ENCODE results near the gene OSBPL6. TPM values are rescaled to one million over a fixed set of nuclear protein-coding genes. Genes with fewer than 3 reads are reported as not detected.

The OSBPL6 gene
- total and polyA plus RNA-seq, 2 donors (not counting 1 experiment from before 2014, with no cell fraction given) = 0.06 TPM; not detected in 1

GRCh38 chr2:178327516-178327915 is 133.2 kb downstream of the OSBPL6 start:
- WGBS (ENCODE audit: insufficient coverage) = 100% methylated on average over 3 of the region's 4 CpGs
- Histone ChIP-seq H3K36me3 (replicated peaks in 1 of 2; ENCODE audit: control extremely low read depth in 1 of 2, control insufficient read depth in 1 of 2, extremely low read depth in 1 of 2, insufficient read depth in 2 of 2, low read length in 1 of 2) (no peaks in the 10 kb centered on the region), H3K4me3 (ENCODE audit: control extremely low read depth in 1 of 5, extremely low read depth in 1 of 5, insufficient read depth in 1 of 5, low read depth in 2 of 5, low read length in 4 of 5) (no peak overlapping the region), H3K9ac (ENCODE audit: low read length) (no peak overlapping the region), H3K79me2 (ENCODE audit: control insufficient read depth, insufficient read depth, low read length) (no peaks in the 10 kb centered on the region), H3K4me2 (replicated peaks; ENCODE audit: low read depth, low read length, poor library complexity, severe bottlenecking) (no peak overlapping the region), H4K20me1 (ENCODE audit: control insufficient read depth, insufficient read depth, low read length, poor library complexity, severe bottlenecking) (no peaks in the 10 kb centered on the region), H3K9me3 (ENCODE audit: control extremely low read depth in 1 of 3, control insufficient read depth in 2 of 3, insufficient read depth in 1 of 3, low read length in 2 of 3) (no peaks in the 10 kb centered on the region), H2AFZ (ENCODE audit: insufficient read depth, low read depth, low read length, poor library complexity, severe bottlenecking) (no peak overlapping the region), H3K4me1 (ENCODE audit: control insufficient read depth in 2 of 2, insufficient read depth in 2 of 2, low read length in 2 of 2) (no peaks in the 10 kb centered on the region), H3K27me3 (replicated peaks in 1 of 4; ENCODE audit: control extremely low read depth in 1 of 4, control insufficient read depth in 3 of 4, insufficient read depth in 4 of 4, low read length in 3 of 4) (peaks cover 0 to 4% (median 2%) of the 10 kb centered on the region in 4 experiments), H3K27ac (ENCODE audit: low read length in 2 of 2) (no peak overlapping the region)
- ATAC-seq (ENCODE audit: low read depth) (no peak), DNase-seq (no peak)
- H3K4me3 Mint-ChIP-seq = no peak overlapping the region
- H3K4me1 Mint-ChIP-seq = no peaks in the 10 kb centered on the region
- peaks cover 12% of the 10 kb centered on the region for H3K27me3 Mint-ChIP-seq
- ChIA-PET POLR2A (no interaction called here), CTCF (no interaction called here)
- no peak overlapping the region for H3K27ac Mint-ChIP-seq
- TF ChIP-seq CTCF (IDR thresholded peaks at IDR 0.05) (no peak), EZH2 (IDR thresholded peaks at IDR 0.05; ENCODE audit: borderline replicate concordance, insufficient read depth, low read depth, low read length, poor library complexity, severe bottlenecking) (no peak)
- no peaks in the 10 kb centered on the region for H3K9me3 Mint-ChIP-seq (ENCODE audit: insufficient read depth)
- intact Hi-C loops (cut with micrococcal nuclease) = no loop called here

GRCh38 chr2:178328037-178328436 is 133.7 kb downstream of the OSBPL6 start:
- Histone ChIP-seq H3K79me2 (ENCODE audit: control insufficient read depth, insufficient read depth, low read length) (no peaks in the 10 kb centered on the region), H2AFZ (ENCODE audit: insufficient read depth, low read depth, low read length, poor library complexity, severe bottlenecking) (no peak overlapping the region), H3K36me3 (replicated peaks in 1 of 2; ENCODE audit: control extremely low read depth in 1 of 2, control insufficient read depth in 1 of 2, extremely low read depth in 1 of 2, insufficient read depth in 2 of 2, low read length in 1 of 2) (no peaks in the 10 kb centered on the region), H3K27ac (ENCODE audit: low read length in 2 of 2) (no peak overlapping the region), H3K4me1 (ENCODE audit: control insufficient read depth in 2 of 2, insufficient read depth in 2 of 2, low read length in 2 of 2) (no peaks in the 10 kb centered on the region), H3K4me3 (ENCODE audit: control extremely low read depth in 1 of 5, extremely low read depth in 1 of 5, insufficient read depth in 1 of 5, low read depth in 2 of 5, low read length in 4 of 5) (no peak overlapping the region), H3K4me2 (replicated peaks; ENCODE audit: low read depth, low read length, poor library complexity, severe bottlenecking) (no peak overlapping the region), H3K9ac (ENCODE audit: low read length) (no peak overlapping the region), H3K9me3 (ENCODE audit: control extremely low read depth in 1 of 3, control insufficient read depth in 2 of 3, insufficient read depth in 1 of 3, low read length in 2 of 3) (no peaks in the 10 kb centered on the region), H4K20me1 (ENCODE audit: control insufficient read depth, insufficient read depth, low read length, poor library complexity, severe bottlenecking) (no peaks in the 10 kb centered on the region), H3K27me3 (replicated peaks in 1 of 4; ENCODE audit: control extremely low read depth in 1 of 4, control insufficient read depth in 3 of 4, insufficient read depth in 4 of 4, low read length in 3 of 4) (peaks cover 0 to 4% (median 2%) of the 10 kb centered on the region in 4 experiments)
- no peaks in the 10 kb centered on the region for H3K4me1 Mint-ChIP-seq
- no peak for TF ChIP-seq EZH2 (IDR thresholded peaks at IDR 0.05; ENCODE audit: borderline replicate concordance, insufficient read depth, low read depth, low read length, poor library complexity, severe bottlenecking)
- TF ChIP-seq CTCF (IDR thresholded peaks at IDR 0.05) = no peak
- H3K9me3 Mint-ChIP-seq (ENCODE audit: insufficient read depth) = no peaks in the 10 kb centered on the region
- no peak overlapping the region for H3K27ac Mint-ChIP-seq
- DNase-seq (no peak), ATAC-seq (ENCODE audit: low read depth) (no peak)
- no peak overlapping the region for H3K4me3 Mint-ChIP-seq
- ChIA-PET POLR2A (no interaction called here), CTCF (no interaction called here)
- 100% methylated on average over 1 of the region's 1 CpG for WGBS (ENCODE audit: insufficient coverage)
- H3K27me3 Mint-ChIP-seq = peaks cover 12% of the 10 kb centered on the region
- intact Hi-C loops (cut with micrococcal nuclease) = no loop called here
